ENCODE results near the gene TMEM25. TPM values are rescaled to one million over a fixed set of nuclear protein-coding genes. Genes with fewer than 3 reads are reported as not detected.
A peak's percentile ranks its signal among the peaks of the same experiment; 100 is the strongest.

The TMEM25 gene
- total and polyA plus RNA-seq, 2 of the 13 experiments (the other 11 are each of a cell fraction or from before 2014, with no cell fraction given) = 7.5 to 17.2 TPM

DNA sequence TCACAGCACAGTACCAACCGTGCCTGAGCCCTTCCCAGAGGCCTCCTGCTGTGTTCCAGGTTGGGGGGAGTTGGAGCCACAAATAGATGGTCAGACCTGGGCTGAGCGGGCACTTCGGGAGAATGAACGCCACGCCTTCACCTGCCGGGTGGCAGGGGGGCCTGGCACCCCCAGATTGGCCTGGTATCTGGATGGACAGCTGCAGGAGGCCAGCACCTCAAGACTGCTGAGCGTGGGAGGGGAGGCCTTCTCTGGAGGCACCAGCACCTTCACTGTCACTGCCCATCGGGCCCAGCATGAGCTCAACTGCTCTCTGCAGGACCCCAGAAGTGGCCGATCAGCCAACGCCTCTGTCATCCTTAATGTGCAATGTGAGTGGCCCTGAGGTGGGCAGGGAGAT is 1.1 kb downstream of the TMEM25 start:
- H3K27ac ChIP-seq (ENCODE audit: extremely low read length, insufficient read depth, low read length) = no peak overlapping the region
- H3K4me2 ChIP-seq (ENCODE audit: low read depth, low read length) = peak overlapping the region; percentile 94
- CTCF ChIA-PET (ENCODE audit: low intra/inter-chr PET ratio, low total read pairs) = no interaction called here
- TF ChIP-seq REPIN1 (CRISPR knock-in tag; IDR thresholded peaks at IDR 0.05; ENCODE audit: borderline replicate concordance, low read depth) (0 out of 2 replicates have a peak, but pooled peaks have one; percentile 7), ZSCAN12 (CRISPR knock-in tag; IDR thresholded peaks at IDR 0.05) (no peak)
- TF ChIP-seq, protein P1, sequence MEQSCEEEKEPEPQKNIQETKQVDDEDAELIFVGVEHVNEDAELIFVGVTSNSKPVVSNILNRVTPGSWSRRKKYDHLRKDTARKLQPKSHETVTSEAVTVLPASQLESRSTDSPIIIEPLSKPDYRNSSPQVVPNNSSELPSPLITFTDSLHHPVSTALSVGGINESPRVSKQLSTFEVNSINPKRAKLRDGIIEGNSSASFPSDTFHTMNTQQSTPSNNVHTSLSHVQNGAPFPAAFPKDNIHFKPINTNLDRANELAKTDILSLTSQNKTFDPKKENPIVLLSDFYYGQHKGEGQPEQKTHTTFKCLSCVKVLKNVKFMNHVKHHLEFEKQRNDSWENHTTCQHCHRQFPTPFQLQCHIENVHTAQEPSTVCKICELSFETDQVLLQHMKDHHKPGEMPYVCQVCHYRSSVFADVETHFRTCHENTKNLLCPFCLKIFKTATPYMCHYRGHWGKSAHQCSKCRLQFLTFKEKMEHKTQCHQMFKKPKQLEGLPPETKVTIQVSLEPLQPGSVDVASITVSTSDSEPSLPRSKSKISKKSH (CRISPR knock-in tag; IDR thresholded peaks at IDR 0.05; ENCODE audit: borderline replicate concordance) = 0 out of 2 replicates have a peak, but pooled peaks have one; percentile 39
- intact Hi-C loops (cut with micrococcal nuclease; ENCODE audit: unreplicated experiment) (no loop called here), in situ Hi-C loops (cut with HindIII; ENCODE audit: extremely low pct_ligation_motif_present, low pct_unique_long_range_greater_than_20kb) (loop anchor here (5.0 kb wide), 1 partner anchor 35 kb away; the partner anchor contains the start of gene IFT46)
- no peak for FAIRE-seq
- peak overlapping the region; percentile 70 to 97 (median 73); a peak in 5 of 6 replicates for H3K4me3 ChIP-seq (replicated peaks in 1 of 3; ENCODE audit: insufficient read depth in 1 of 3, low read depth in 2 of 3, low read length in 3 of 3)
- WGBS (ENCODE audit: low lambda C conversion rate) = no CpG with 5 or more reads among the region's 10 CpGs
- H3K27me3 ChIP-seq (ENCODE audit: control insufficient read depth in 1 of 2, insufficient read depth in 2 of 2, low read length in 2 of 2) = no peaks in the 10 kb centered on the region; a peak in 1 of 5 replicates
- DNase-seq (ENCODE audit: low spot score) = no peak
- H3K9ac ChIP-seq (ENCODE audit: insufficient read depth, low read depth, low read length) = peak overlapping the region; percentile 79
- BruUV-seq (replicated peaks) = no TSS peak
- no peaks in the 10 kb centered on the region for H4K20me1 ChIP-seq (ENCODE audit: insufficient read depth, low read length)
- no peaks in the 10 kb centered on the region for H3K9me3 ChIP-seq (ENCODE audit: low read length)
- no peak for ATAC-seq
- H3K79me2 ChIP-seq (ENCODE audit: insufficient read depth, low read length) = no peaks in the 10 kb centered on the region
- no peaks in the 10 kb centered on the region for H3K36me3 ChIP-seq (replicated peaks in 1 of 2; ENCODE audit: control insufficient read depth in 1 of 2, insufficient read depth in 2 of 2, low read length in 2 of 2)
- POLR2A ChIA-PET = interaction anchor here (1.4 kb wide), 1 partner anchor 33 kb away, joined by 3 read pairs; no protein-coding TSS in a partner anchor
- H3K4me1 ChIP-seq (ENCODE audit: insufficient read depth, low read length) = peaks cover 56% of the 10 kb centered on the region
- no peak overlapping the region for H2AFZ ChIP-seq (ENCODE audit: low read length)

All from HepG2 (cell line).